ENCODE data around the gene FTL.

DNA sequence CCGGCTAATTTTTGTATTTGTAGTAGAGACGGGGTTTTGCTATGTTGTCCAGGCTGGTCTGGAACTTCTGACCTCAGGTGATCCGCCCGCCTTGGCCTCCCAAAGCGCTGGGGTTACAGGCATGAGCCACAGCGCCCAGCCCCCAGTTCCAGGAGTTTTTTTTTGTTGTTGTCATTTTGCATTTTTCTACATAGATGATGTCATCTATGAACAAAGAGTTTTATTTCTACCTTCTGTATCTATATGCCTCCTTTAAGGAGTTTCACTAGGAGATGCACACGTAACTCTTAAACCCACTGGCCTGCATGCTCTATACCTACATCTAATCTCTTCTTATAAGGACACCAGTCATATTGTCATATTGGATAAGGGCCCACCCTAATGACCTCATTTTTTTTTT is 26.9 kb upstream of the FTL start:
- TF ChIP-seq, protein P1, sequence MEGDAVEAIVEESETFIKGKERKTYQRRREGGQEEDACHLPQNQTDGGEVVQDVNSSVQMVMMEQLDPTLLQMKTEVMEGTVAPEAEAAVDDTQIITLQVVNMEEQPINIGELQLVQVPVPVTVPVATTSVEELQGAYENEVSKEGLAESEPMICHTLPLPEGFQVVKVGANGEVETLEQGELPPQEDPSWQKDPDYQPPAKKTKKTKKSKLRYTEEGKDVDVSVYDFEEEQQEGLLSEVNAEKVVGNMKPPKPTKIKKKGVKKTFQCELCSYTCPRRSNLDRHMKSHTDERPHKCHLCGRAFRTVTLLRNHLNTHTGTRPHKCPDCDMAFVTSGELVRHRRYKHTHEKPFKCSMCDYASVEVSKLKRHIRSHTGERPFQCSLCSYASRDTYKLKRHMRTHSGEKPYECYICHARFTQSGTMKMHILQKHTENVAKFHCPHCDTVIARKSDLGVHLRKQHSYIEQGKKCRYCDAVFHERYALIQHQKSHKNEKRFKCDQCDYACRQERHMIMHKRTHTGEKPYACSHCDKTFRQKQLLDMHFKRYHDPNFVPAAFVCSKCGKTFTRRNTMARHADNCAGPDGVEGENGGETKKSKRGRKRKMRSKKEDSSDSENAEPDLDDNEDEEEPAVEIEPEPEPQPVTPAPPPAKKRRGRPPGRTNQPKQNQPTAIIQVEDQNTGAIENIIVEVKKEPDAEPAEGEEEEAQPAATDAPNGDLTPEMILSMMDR (IDR thresholded peaks at IDR 0.05): no peak
- TF ChIP-seq POLR2A (IDR thresholded peaks at IDR 0.05): no peak
